H1 (cell line): Measurements from ENCODE around the gene GIPC1. TPM values are rescaled to one million over a fixed set of nuclear protein-coding genes. Genes with fewer than 3 reads are reported as not detected.

ENCODE experiments used
- CTCF ChIA-PET: fragments of 300-600 bp; sonication (Branson Sonifier 250); formaldehyde crosslinking; loops from one replicate; lab custom pipeline; 2021; ENCODE audit not compliant: partially characterized antibody; lab: Charles Lee
- POLR2A ChIA-PET: fragments of 300-600 bp; sonication (Branson Sonifier 250); formaldehyde crosslinking; loops from one replicate; lab custom pipeline; 2021; ENCODE audit warnings: inconsistent platforms; ENCODE audit not compliant: partially characterized antibody; lab: Charles Lee
- DNase-seq, 2 experiments: peaks; one replicate each; pipeline versions ENCODE4 v3.0.0 to v3.0.0-alpha.2; 2010 to 2022; ENCODE audit warnings: low spot score in 2 of 2, low read depth in 1 of 2, mixed read lengths in 1 of 2
- FAIRE-seq: peaks from 2 replicates; lab custom pipeline; 2011; peaks lifted over from hg19 to GRCh38; lab: Jason Lieb, UNC
- H2AFZ ChIP-seq: 2 replicates; pipeline ENCODE4 v1.8.1; 2012; ENCODE audit warnings: low read length, inconsistent platforms
- H2AK5ac ChIP-seq: 2 replicates; pipeline ENCODE4 v1.6.1; 2013; ENCODE audit warnings: low read depth, low read length
- H2BK120ac ChIP-seq: replicated peaks from 2 replicates; pipeline ENCODE3; 2013; ENCODE audit warnings: low read depth, low read length, inconsistent platforms
- H2BK12ac ChIP-seq: 2 replicates; pipeline ENCODE4 v1.6.1; 2013; ENCODE audit warnings: low read depth, low read length
- H2BK15ac ChIP-seq: 2 replicates; pipeline ENCODE4 v1.6.1; 2013; ENCODE audit warnings: low read length
- H2BK20ac ChIP-seq: 2 replicates; pipeline ENCODE4 v1.6.1; 2013; ENCODE audit warnings: low read length
- H2BK5ac ChIP-seq: 2 replicates; pipeline ENCODE4 v1.6.1; 2013; ENCODE audit warnings: low read depth, low read length
- H3K14ac ChIP-seq: 2 replicates; pipeline ENCODE4 v1.6.1; 2013; ENCODE audit warnings: inconsistent platforms; ENCODE audit not compliant: insufficient read length
- H3K18ac ChIP-seq: 2 replicates; pipeline ENCODE4 v1.6.1; 2013; ENCODE audit warnings: low read length; ENCODE audit errors: extremely low read depth
- H3K23ac ChIP-seq: 2 replicates; pipeline ENCODE4 v1.6.1; 2013; ENCODE audit warnings: inconsistent platforms; ENCODE audit not compliant: insufficient read length
- H3K23me2 ChIP-seq: 2 replicates; pipeline ENCODE4 v1.6.1; 2013; ENCODE audit warnings: low read depth, low read length
- H3K27ac ChIP-seq: 2 replicates; pipeline ENCODE4 v1.6.1; 2011; ENCODE audit warnings: low read depth, low read length, inconsistent platforms
- H3K27me3 ChIP-seq, 4 experiments: replicated peaks in 1 of 4; 1 replicate in 1 of 4; 2 replicates in 3 of 4; pipeline versions ENCODE4 v1.6.1 to v1.8.1; 2011 to 2013; ENCODE audit warnings: low read length in 3 of 4, mild to moderate bottlenecking in 3 of 4, inconsistent platforms in 2 of 4, mixed read lengths in 2 of 4, moderate library complexity in 1 of 4; ENCODE audit not compliant: control insufficient read depth in 3 of 4, insufficient read depth in 3 of 4; ENCODE audit errors: extremely low read depth in 1 of 4
- H3K36me3 ChIP-seq, 4 experiments: 2 replicates each; pipeline versions ENCODE4 v1.6.1 to v1.8.1; 2011 to 2013; ENCODE audit warnings: mild to moderate bottlenecking in 4 of 4, low read length in 3 of 4, moderate library complexity in 2 of 4, control low read depth in 1 of 4, inconsistent platforms in 1 of 4; ENCODE audit not compliant: insufficient read depth in 4 of 4, control insufficient read depth in 2 of 4
- H3K4ac ChIP-seq: replicated peaks from 2 replicates; pipeline ENCODE3; 2013; ENCODE audit warnings: low read length, low read depth, mixed read lengths, inconsistent platforms; ENCODE audit not compliant: insufficient read length
- H3K4me1 ChIP-seq, 4 experiments: replicated peaks in 1 of 4; 1 replicate in 1 of 4; 2 replicates in 3 of 4; pipeline versions ENCODE4 v1.6.1 to v1.8.1; 2011 to 2013; ENCODE audit warnings: low read length in 3 of 4, inconsistent platforms in 2 of 4, mixed read lengths in 1 of 4; ENCODE audit not compliant: insufficient read depth in 4 of 4, control insufficient read depth in 3 of 4
- H3K4me2 ChIP-seq, 2 experiments: 2 replicates each; pipeline versions ENCODE4 v1.6.1 to v1.8.1; 2011 to 2013; ENCODE audit warnings: low read depth in 2 of 2, low read length in 2 of 2, control low read depth in 1 of 2, inconsistent platforms in 1 of 2, mild to moderate bottlenecking in 1 of 2; ENCODE audit not compliant: insufficient read depth in 1 of 2
- H3K4me3 ChIP-seq, 4 experiments: fragments of 200-600, 300-600 bp in 1 of 4; sonication (generic), shearing (Covaris generic), sonication (Bioruptor Twin) in 1 of 4; 2 replicates each; pipeline versions ENCODE4 v1.5.1 to v1.8.1; 2011 to 2016; ENCODE audit warnings: low read length in 4 of 4, low read depth in 3 of 4, control low read depth in 2 of 4, inconsistent platforms in 2 of 4, mild to moderate bottlenecking in 2 of 4, mixed read lengths in 1 of 4, moderate library complexity in 1 of 4; ENCODE audit not compliant: insufficient read depth in 2 of 4; ENCODE audit errors: extremely low read depth in 1 of 4
- H3K56ac ChIP-seq: replicated peaks from 2 replicates; pipeline ENCODE3; 2013; ENCODE audit warnings: low read depth, mild to moderate bottlenecking, mixed read lengths, low read length, inconsistent platforms; ENCODE audit not compliant: insufficient read length
- H3K79me1 ChIP-seq: 2 replicates; pipeline ENCODE4 v1.6.1; 2013; ENCODE audit warnings: low read depth, low read length, control low read depth
- H3K79me2 ChIP-seq, 2 experiments: 2 replicates each; pipeline versions ENCODE4 v1.6.1 to v1.8.1; 2012 to 2013; ENCODE audit warnings: low read length in 2 of 2, mild to moderate bottlenecking in 2 of 2, inconsistent platforms in 1 of 2; ENCODE audit not compliant: insufficient read depth in 2 of 2, control insufficient read depth in 1 of 2
- H3K9ac ChIP-seq, 4 experiments: replicated peaks in 1 of 4; 1 replicate in 1 of 4; 2 replicates in 3 of 4; pipeline versions ENCODE4 v1.6.1 to v1.8.1; 2011 to 2013; ENCODE audit warnings: low read depth in 3 of 4, low read length in 3 of 4, control low read depth in 2 of 4, mild to moderate bottlenecking in 2 of 4, moderate library complexity in 2 of 4, inconsistent platforms in 1 of 4; ENCODE audit errors: extremely low read depth in 1 of 4
- H3K9me3 ChIP-seq, 2 experiments: 2 replicates each; pipeline versions ENCODE4 v1.6.1 to v1.8.1; 2012 to 2013; ENCODE audit warnings: mild to moderate bottlenecking in 2 of 2, moderate library complexity in 2 of 2, control low read depth in 1 of 2, inconsistent platforms in 1 of 2, low read depth in 1 of 2, low read length in 1 of 2, mixed read lengths in 1 of 2; ENCODE audit not compliant: insufficient read depth in 2 of 2
- H4K20me1 ChIP-seq, 2 experiments: replicated peaks in 1 of 2; 2 replicates each; pipeline versions ENCODE3 to v1.8.1; 2011 to 2013; ENCODE audit warnings: inconsistent platforms in 2 of 2, low read length in 2 of 2, mild to moderate bottlenecking in 1 of 2; ENCODE audit not compliant: insufficient read depth in 2 of 2, control insufficient read depth in 1 of 2
- H4K5ac ChIP-seq: 2 replicates; pipeline ENCODE4 v1.6.1; 2013; ENCODE audit warnings: low read length, low read depth, mixed read lengths, inconsistent platforms; ENCODE audit not compliant: insufficient read length
- H4K8ac ChIP-seq: 2 replicates; pipeline ENCODE4 v1.8.0; 2013; ENCODE audit warnings: mild to moderate bottlenecking, moderate library complexity, low read length, inconsistent platforms; ENCODE audit not compliant: insufficient read depth; ENCODE audit errors: extremely low read depth
- H4K91ac ChIP-seq: replicated peaks from 2 replicates; pipeline ENCODE3; 2013; ENCODE audit warnings: low read length, mixed read lengths, inconsistent platforms; ENCODE audit not compliant: insufficient read length
- GABPA ChIP-seq: IDR thresholded peaks from 2 replicates; pipeline ENCODE4 v1.6.1; 2011; ENCODE audit warnings: mild to moderate bottlenecking, low read length, moderate library complexity, borderline replicate concordance; ENCODE audit not compliant: insufficient read depth
- PHF8 ChIP-seq: fragments of 200-600 bp; sonication (generic); conservative IDR thresholded peaks from 2 replicates; pipeline ENCODE4 v1.7.1; 2012; ENCODE audit warnings: low read depth, mild to moderate bottlenecking, inconsistent platforms, low read length, moderate library complexity
- WGBS, 2 experiments: shearing (Covaris generic) in 1 of 2; methylation state at CpG; one replicate each; pipeline versions ENCODE4 v1.1.6 to v1.1.7; 2013 to 2015; ENCODE audit warnings: low lambda C conversion rate in 2 of 2, mixed read lengths in 2 of 2, inconsistent platforms in 1 of 2, low coverage in 1 of 2, missing lambda C conversion rate in 1 of 2; ENCODE audit not compliant: insufficient replicate concordance in 2 of 2, insufficient coverage in 1 of 2, insufficient read length in 1 of 2; ENCODE audit errors: extremely low coverage in 1 of 2, missing lambda C conversion rate in 1 of 2; 5-methylcytosine and 5-hydroxymethylcytosine counted together
- polyA plus RNA-seq, 7 experiments: library from polyadenylated mRNA; depleted of rRNA in 3 of 7; stranded (reverse) in 5 of 7; unstranded in 2 of 7; fragments of >200 nt in 5 of 7; fragments of 200-250 nt in 2 of 7; gene quantifications; 1 replicate in 5 of 7; 2 replicates in 1 of 7; 4 replicates in 1 of 7; pipeline versions ENCODE4 v1.2.1 to v1.2.3, GENCODE V29; 2011 to 2013; ENCODE audit warnings: missing spikeins in 2 of 7, mixed read lengths in 2 of 7
- total RNA-seq: library from RNA; stranded (reverse); fragmentation: NEBNext Ultra II Directional; extraction: Animal tissue kit (Norgen Biotek cat#: 25700); gene quantifications from 2 replicates; pipeline ENCODE4 v1.2.1, GENCODE V29; 2021
- TF ChIP-seq, protein P1 (sequence below): IDR thresholded peaks from 2 replicates; pipeline ENCODE4 v1.6.1; 2012; ENCODE audit warnings: inconsistent platforms
- TF ChIP-seq, protein P2 (sequence below): IDR thresholded peaks from 2 replicates; pipeline ENCODE4 v1.6.1; 2012; ENCODE audit warnings: inconsistent platforms

The GIPC1 gene
- total and polyA plus RNA-seq, 2 of the 8 experiments (the other 6 are each of a cell fraction or from before 2014, with no cell fraction given), result 65.6 to 72.0 TPM

DNA sequence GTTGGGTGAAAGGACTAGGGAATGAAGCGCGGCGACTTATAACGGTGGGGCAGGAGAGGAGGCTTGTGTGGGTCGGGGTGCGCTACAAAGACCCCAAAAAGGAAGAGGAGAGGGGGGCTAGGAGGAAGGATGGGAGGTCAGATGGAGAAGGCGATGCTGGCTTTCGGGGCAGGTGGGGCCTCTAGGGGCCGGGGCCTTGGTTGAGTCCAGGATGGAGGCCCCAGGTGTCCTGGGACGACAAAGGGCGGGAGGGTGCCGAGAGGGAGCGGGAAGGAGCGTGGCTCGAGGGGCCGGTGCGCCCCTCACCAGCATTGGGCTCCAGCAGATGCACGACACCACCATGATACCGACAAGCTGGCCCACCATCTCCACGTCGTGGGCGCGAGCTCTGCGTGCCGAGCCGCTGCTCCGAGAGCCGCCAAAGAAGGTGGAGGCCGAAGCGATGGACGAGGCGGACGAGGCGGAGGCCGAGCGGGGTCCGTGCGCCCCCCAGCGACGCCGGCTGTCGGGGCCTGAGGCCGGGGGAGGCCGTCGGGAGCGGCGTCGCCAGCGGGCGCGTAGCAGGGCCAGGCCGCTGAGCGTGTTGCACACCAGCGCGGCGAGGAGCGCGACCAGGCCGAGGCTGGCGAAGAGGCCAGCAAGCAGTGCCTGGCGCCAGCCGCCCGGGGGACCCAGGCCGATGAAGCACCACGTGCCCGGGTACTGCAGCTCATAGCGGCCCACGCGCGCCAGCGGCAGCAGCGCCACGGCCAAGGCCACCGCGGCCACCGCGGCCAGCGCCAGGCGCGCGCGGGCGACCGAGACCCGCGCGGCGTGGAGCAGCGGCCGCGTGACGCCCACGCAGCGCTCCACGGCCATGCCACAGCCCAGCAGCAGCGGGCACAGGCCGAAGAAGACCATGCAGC lies 22.6 kb downstream of the GIPC1 start:
- Histone ChIP-seq H3K27me3 (no peaks in the 10 kb centered on the region), H3K79me2 (no peaks in the 10 kb centered on the region), H3K56ac (no peak overlapping the region), H4K8ac (no peak overlapping the region), H4K5ac (no peak overlapping the region), H3K23ac (no peak overlapping the region), H3K27ac (no peak overlapping the region), H2BK15ac (peak overlapping the region; percentile 55; the same call in 1 of the 2 replicates), H3K14ac (no peak overlapping the region), H4K91ac (no peak overlapping the region), H2AK5ac (0 out of 2 replicates have a peak overlapping the region, but pooled peaks have one; percentile 5), H3K4ac (no peak overlapping the region), H2BK12ac (peak overlapping the region; percentile 87; the same call in 1 of the 2 replicates), H3K4me3 (peak overlapping the region; percentile 29 to 62 (median 40); a peak in 7 of 8 replicates), H3K79me1 (no peaks in the 10 kb centered on the region), H3K18ac (no peak overlapping the region; the same call in 1 of the 2 replicates), H3K4me2 (peak overlapping the region; percentile 57 to 76), H2BK20ac (no peak overlapping the region), H2AFZ (no peak overlapping the region), H3K4me1 (peaks cover 0 to 21% (median 15%) of the 10 kb centered on the region in 4 experiments; a peak in 6 of 7 replicates), H3K9ac (no peak overlapping the region), H3K36me3 (peaks cover 0 to 9% (median 5%) of the 10 kb centered on the region in 4 experiments; a peak in 4 of 8 replicates), H2BK120ac (no peak overlapping the region), H4K20me1 (peaks cover 0 to 5% of the 10 kb centered on the region in 2 experiments), H3K9me3 (no peaks in the 10 kb centered on the region), H2BK5ac (no peak overlapping the region; the same call in 1 of the 2 replicates), H3K23me2 (peaks cover 4% of the 10 kb centered on the region)
- POLR2A ChIA-PET, result interaction anchor here (0.6 to 2.6 kb wide), 18 partner anchors 8 to 1792 kb away, joined by 3 to 13 read pairs (median 4); partner anchors contain the start of genes ASF1B, DHPS, DNAJB1 and GIPC1
- 87% methylated on average over 53 of the region's 97 CpGs; no CpG with 5 or more reads in 1 of the 2 experiments for WGBS, 2 experiments
- TF ChIP-seq PHF8 (no peak), GABPA (0 out of 2 replicates have a peak, but pooled peaks have one; percentile 21)
- TF ChIP-seq, protein P1, sequence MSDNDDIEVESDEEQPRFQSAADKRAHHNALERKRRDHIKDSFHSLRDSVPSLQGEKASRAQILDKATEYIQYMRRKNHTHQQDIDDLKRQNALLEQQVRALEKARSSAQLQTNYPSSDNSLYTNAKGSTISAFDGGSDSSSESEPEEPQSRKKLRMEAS, result 0 out of 2 replicates have a peak, but pooled peaks have one; percentile 2
- TF ChIP-seq, protein P2, sequence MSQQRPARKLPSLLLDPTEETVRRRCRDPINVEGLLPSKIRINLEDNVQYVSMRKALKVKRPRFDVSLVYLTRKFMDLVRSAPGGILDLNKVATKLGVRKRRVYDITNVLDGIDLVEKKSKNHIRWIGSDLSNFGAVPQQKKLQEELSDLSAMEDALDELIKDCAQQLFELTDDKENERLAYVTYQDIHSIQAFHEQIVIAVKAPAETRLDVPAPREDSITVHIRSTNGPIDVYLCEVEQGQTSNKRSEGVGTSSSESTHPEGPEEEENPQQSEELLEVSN, result peak; percentile 79
- DNase-seq (peak in 1 of 2 experiments; percentile 68), FAIRE-seq (no peak)
- CTCF ChIA-PET, result interaction anchor here (0.6 to 4.2 kb wide), 27 partner anchors 8 to 373 kb away, joined by 3 to 20 read pairs (median 4); partner anchors contain the start of genes DNAJB1 and PKN1
